MCF 10A (cell line): ENCODE data around the gene ANKRD30A. TPM values are rescaled to one million over a fixed set of nuclear protein-coding genes. Genes with fewer than 3 reads are reported as not detected.

Experiments used
- BruUV-seq: library from RNA; stranded (reverse); fragments of 400-500 nt; replicated peaks from 2 replicates; lab custom pipeline; 2021; lab: Mats Ljungman, UMichigan
- CTCF ChIA-PET: fragments of 300-600 bp; sonication (Branson Sonifier 250); formaldehyde crosslinking; extraction: SDS; loops from one replicate; lab custom pipeline; 2021; ENCODE audit warnings: antibody characterized with exemption, inconsistent platforms; lab: Yijun Ruan, JAX
- POLR2A ChIA-PET: fragments of 300-600, 350-650 bp; sonication (Branson Sonifier 250); formaldehyde crosslinking; extraction: SDS; loops from one replicate; lab custom pipeline; 2020; ENCODE audit warnings: antibody characterized with exemption, inconsistent platforms; lab: Yijun Ruan, JAX
- DNase-seq: peaks from one replicate; pipeline ENCODE4 v3.0.0-alpha.2; 2018; ENCODE audit not compliant: unreplicated experiment
- H3K27ac Mint-ChIP-seq: one replicate; pipeline ENCODE4 v1.8.0; 2022; ENCODE audit warnings: mild to moderate bottlenecking, low read depth, mixed read lengths; ENCODE audit not compliant: unreplicated experiment
- H3K27me3 Mint-ChIP-seq: one replicate; pipeline ENCODE4 v1.8.0; 2022; ENCODE audit warnings: mixed read lengths; ENCODE audit not compliant: insufficient read depth, unreplicated experiment
- H3K36me3 Mint-ChIP-seq: one replicate; pipeline ENCODE4 v1.8.0; 2022; ENCODE audit warnings: mild to moderate bottlenecking, moderate library complexity, mixed read lengths; ENCODE audit not compliant: insufficient read depth, unreplicated experiment
- H3K4me1 Mint-ChIP-seq: one replicate; pipeline ENCODE4 v1.8.0; 2022; ENCODE audit warnings: mixed read lengths; ENCODE audit not compliant: insufficient read depth, unreplicated experiment
- H3K4me3 Mint-ChIP-seq: one replicate; pipeline ENCODE4 v1.8.0; 2022; ENCODE audit warnings: mild to moderate bottlenecking, moderate library complexity, mixed read lengths; ENCODE audit not compliant: unreplicated experiment
- H3K9me3 Mint-ChIP-seq: one replicate; pipeline ENCODE4 v1.8.0; 2022; ENCODE audit warnings: mixed read lengths; ENCODE audit not compliant: unreplicated experiment
- intact Hi-C: fragments of 100-400 bp; cut with micrococcal nuclease; formaldehyde crosslinking; loops from 2 replicates; pipeline ENCODE4 v1.14.1; 2022
- total RNA-seq: library from RNA; stranded (reverse); gene quantifications from 2 replicates; pipeline ENCODE4 v1.2.3, GENCODE V29; 2022
- TF ChIP-seq, protein P1 (sequence below): fragments of 200-600 bp; IDR thresholded peaks from one replicate; pipeline ENCODE4 v1.8.0; 2022; ENCODE audit warnings: antibody characterized with exemption, mild to moderate bottlenecking; ENCODE audit not compliant: unreplicated experiment

ANKRD30A gene
- total RNA-seq, 1 experiment from 2014 or later, result not detected

DNA sequence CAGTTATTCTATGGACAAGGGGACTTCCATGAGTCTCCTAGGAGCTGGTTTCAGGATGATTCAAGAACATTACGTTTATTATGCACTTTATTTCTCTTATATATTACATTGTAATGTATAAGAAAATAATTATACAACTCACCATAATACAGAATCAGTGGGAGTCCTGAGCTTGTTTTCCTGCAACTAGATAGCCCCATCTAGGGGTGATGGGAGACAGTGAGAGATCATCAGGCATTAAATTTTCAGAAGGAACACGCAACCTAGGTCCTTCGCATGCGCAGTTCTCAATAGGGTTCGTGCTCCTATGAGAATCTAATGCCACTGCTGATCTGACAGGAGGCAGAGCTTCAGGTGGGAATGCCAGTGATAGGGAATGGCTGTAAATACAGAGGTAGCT is 137.9 kb downstream of the ANKRD30A start:
- TF ChIP-seq, protein P1, sequence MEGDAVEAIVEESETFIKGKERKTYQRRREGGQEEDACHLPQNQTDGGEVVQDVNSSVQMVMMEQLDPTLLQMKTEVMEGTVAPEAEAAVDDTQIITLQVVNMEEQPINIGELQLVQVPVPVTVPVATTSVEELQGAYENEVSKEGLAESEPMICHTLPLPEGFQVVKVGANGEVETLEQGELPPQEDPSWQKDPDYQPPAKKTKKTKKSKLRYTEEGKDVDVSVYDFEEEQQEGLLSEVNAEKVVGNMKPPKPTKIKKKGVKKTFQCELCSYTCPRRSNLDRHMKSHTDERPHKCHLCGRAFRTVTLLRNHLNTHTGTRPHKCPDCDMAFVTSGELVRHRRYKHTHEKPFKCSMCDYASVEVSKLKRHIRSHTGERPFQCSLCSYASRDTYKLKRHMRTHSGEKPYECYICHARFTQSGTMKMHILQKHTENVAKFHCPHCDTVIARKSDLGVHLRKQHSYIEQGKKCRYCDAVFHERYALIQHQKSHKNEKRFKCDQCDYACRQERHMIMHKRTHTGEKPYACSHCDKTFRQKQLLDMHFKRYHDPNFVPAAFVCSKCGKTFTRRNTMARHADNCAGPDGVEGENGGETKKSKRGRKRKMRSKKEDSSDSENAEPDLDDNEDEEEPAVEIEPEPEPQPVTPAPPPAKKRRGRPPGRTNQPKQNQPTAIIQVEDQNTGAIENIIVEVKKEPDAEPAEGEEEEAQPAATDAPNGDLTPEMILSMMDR, result peak; percentile 32
- ChIA-PET POLR2A (no interaction called here), CTCF (interaction anchor here (0.5 to 1.5 kb wide), 10 partner anchors 14 to 453 kb away, joined by 3 to 4 read pairs (median 3); no protein-coding TSS in a partner anchor)
- Mint-ChIP-seq H3K4me3 (no peak overlapping the region), H3K36me3 (no peaks in the 10 kb centered on the region), H3K4me1 (no peaks in the 10 kb centered on the region), H3K9me3 (no peaks in the 10 kb centered on the region), H3K27me3 (no peaks in the 10 kb centered on the region), H3K27ac (no peak overlapping the region)
- no TSS peak for BruUV-seq
- DNase-seq, result no peak
- intact Hi-C loops, result loop anchor here (1.0 kb wide), 1 partner anchor 363 kb away; no protein-coding TSS in a partner anchor

DNA sequence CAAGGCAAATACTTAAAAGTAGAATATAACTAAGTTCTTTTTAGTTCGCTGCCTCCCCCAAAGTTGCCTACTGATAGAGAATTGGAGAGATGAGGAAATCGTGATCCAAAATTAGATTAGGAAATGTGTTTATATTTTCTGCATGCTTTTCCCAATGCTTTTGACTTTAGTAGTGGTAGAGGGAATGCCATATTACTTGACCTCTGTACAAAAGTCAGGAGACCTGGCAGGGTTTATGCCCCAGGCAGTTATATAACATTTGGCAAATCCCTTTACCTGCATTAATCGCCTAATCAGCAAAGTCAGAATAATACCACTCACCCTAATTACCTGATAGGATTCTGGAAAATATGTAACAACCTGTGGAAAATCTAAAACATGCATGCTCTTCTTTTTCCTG is 142.9 kb downstream of the ANKRD30A start:
- no peak overlapping the region for H3K27ac Mint-ChIP-seq
- H3K4me3 Mint-ChIP-seq, result no peak overlapping the region
- no peak for DNase-seq
- no peaks in the 10 kb centered on the region for H3K4me1 Mint-ChIP-seq
- TF ChIP-seq, protein P1, result no peak
- intact Hi-C loops, result no loop called here
- POLR2A ChIA-PET, result no interaction called here
- no peaks in the 10 kb centered on the region for H3K36me3 Mint-ChIP-seq
- no peaks in the 10 kb centered on the region for H3K27me3 Mint-ChIP-seq
- CTCF ChIA-PET, result no interaction called here
- BruUV-seq, result no TSS peak
- no peaks in the 10 kb centered on the region for H3K9me3 Mint-ChIP-seq

GRCh38 chr10:37269554-37270256 is 144.3 kb downstream of the ANKRD30A start:
- POLR2A ChIA-PET, result no interaction called here
- DNase-seq, result no peak
- no TSS peak for BruUV-seq
- Mint-ChIP-seq H3K4me3 (no peak overlapping the region), H3K9me3 (no peaks in the 10 kb centered on the region), H3K36me3 (no peaks in the 10 kb centered on the region), H3K27me3 (no peaks in the 10 kb centered on the region), H3K27ac (no peak overlapping the region), H3K4me1 (no peaks in the 10 kb centered on the region)
- intact Hi-C loops, result no loop called here
- CTCF ChIA-PET, result no interaction called here
- TF ChIP-seq, protein P1, result no peak

DNA sequence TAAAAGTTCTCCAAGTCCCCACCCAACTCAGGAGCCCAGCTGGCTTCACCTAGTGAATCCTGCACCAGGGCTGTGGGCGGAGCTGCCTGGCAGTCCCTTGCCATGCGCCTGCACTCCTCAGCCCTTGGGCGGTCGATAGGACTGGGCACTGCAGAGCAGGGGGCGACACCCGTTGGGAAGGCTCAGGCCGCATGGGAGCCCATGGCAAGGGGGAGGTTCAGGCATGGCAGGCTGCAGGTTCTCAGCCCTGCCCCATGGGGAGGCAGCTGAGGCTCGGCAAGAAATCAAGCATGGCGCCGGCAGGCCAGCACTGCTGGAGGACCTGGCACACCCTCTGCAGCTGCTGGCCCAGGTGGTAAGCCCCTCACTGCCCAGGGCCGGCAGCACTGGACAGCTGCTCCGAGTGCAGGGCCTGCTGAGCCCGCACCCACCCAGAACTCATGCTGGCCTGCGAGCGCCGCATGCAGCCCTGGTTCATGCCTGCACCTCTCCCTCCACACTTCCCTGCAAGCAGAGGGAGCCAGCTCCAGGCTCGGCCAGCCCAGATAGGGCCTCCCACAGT is 149.9 kb downstream of the ANKRD30A start:
- intact Hi-C loops, result no loop called here
- H3K27me3 Mint-ChIP-seq, result no peaks in the 10 kb centered on the region
- BruUV-seq, result no TSS peak
- no peak overlapping the region for H3K4me3 Mint-ChIP-seq
- no peak for DNase-seq
- POLR2A ChIA-PET, result no interaction called here
- CTCF ChIA-PET, result no interaction called here
- no peaks in the 10 kb centered on the region for H3K9me3 Mint-ChIP-seq
- TF ChIP-seq, protein P1, result no peak
- H3K4me1 Mint-ChIP-seq, result no peaks in the 10 kb centered on the region
- H3K27ac Mint-ChIP-seq, result no peak overlapping the region
- H3K36me3 Mint-ChIP-seq, result peaks cover 4% of the 10 kb centered on the region
